CMK (cell line): ENCODE results near the gene RAB3C.
"Not testable (repeated sequence)": the region's sequence is repeated elsewhere in the genome, so short reads cannot be mapped to it uniquely, and the experiment has no call there.

Experiments
- DNase-seq: peaks from one replicate; pipeline ENCODE4 v3.0.0-alpha.2; 2010; ENCODE audit warnings: low read depth

RAB3C gene

GRCh38 chr5:58582803-58583491 lies at the start of gene RAB3C:
RAB3C (plus strand) TSS chr5:58583075; CDS start chr5:58583209, 134 bp downstream.
- peak; percentile 58 for DNase-seq

GRCh38 chr5:58541935-58542334 lies 40.9 kb upstream of the RAB3C start:
- DNase-seq: not testable (repeated sequence)

- no peak for DNase-seq
Observed at GRCh38 chr5:58542709-58543108, 40.2 kb upstream of the RAB3C start.

GRCh38 chr5:58543723-58544122 lies 39.2 kb upstream of the RAB3C start:
- no peak for DNase-seq

- no peak for DNase-seq
Observed at GRCh38 chr5:58544195-58544594, 38.7 kb upstream of the RAB3C start.

GRCh38 chr5:58544926-58545325 lies 37.9 kb upstream of the RAB3C start:
- DNase-seq: no peak

- DNase-seq: no peak
Observed at GRCh38 chr5:58545912-58546311, 37.0 kb upstream of the RAB3C start.

- DNase-seq: no peak
Observed at GRCh38 chr5:58548068-58548467, 34.8 kb upstream of the RAB3C start.

- no peak for DNase-seq
Observed at GRCh38 chr5:58551492-58551891, 31.4 kb upstream of the RAB3C start.

- not testable (repeated sequence) for DNase-seq
Observed at GRCh38 chr5:58557665-58558338, 25.1 kb upstream of the RAB3C start.

- DNase-seq: not testable (repeated sequence)
Observed at GRCh38 chr5:58563016-58563700, 19.7 kb upstream of the RAB3C start.

GRCh38 chr5:58564043-58564832 lies 18.6 kb upstream of the RAB3C start:
- not testable (repeated sequence) for DNase-seq

GRCh38 chr5:58565033-58565432 lies 17.8 kb upstream of the RAB3C start:
- DNase-seq: no peak

- no peak for DNase-seq
Observed at GRCh38 chr5:58571501-58571900, 11.4 kb upstream of the RAB3C start.

GRCh38 chr5:58572973-58573372 lies 9.9 kb upstream of the RAB3C start:
- DNase-seq: not testable (repeated sequence)

GRCh38 chr5:58579781-58580180 lies 3.1 kb upstream of the RAB3C start:
- DNase-seq: no peak

- peak; percentile 54 for DNase-seq
Observed at GRCh38 chr5:58582019-58582802, 664 bp upstream of the RAB3C start.

- DNase-seq: no peak
Observed at GRCh38 chr5:58595952-58596351, 13.1 kb downstream of the RAB3C start.

GRCh38 chr5:58598440-58598839 lies 15.6 kb downstream of the RAB3C start:
- no peak for DNase-seq

- DNase-seq: no peak
Observed at GRCh38 chr5:58599217-58599616, 16.3 kb downstream of the RAB3C start.

GRCh38 chr5:58600613-58601012 lies 17.7 kb downstream of the RAB3C start:
- DNase-seq: not testable (repeated sequence)
